Purkinje cell (primary cell): Measurements from ENCODE around the gene SLITRK4. TPM values are rescaled to one million over a fixed set of nuclear protein-coding genes. Genes with fewer than 3 reads are reported as not detected.

ENCODE experiments used
- polyA plus RNA-seq: library from polyadenylated mRNA; unstranded; fragments of >200 nt; fragmentation: Nextera tagmentation; gene quantifications from 2 replicates; pipeline ENCODE4 v1.2.1, GENCODE V29; 2014

The SLITRK4 gene
- polyA plus RNA-seq, result 0.36 and 12.7 TPM in 2 replicates

GRCh38 chrX:143635915-143636314 lies at the start of gene SLITRK4:
SLITRK4 (minus strand) TSS chrX:143636101; CDS start chrX:143631108, 4,993 bp downstream.

Other genes with a start within 250 kb of the SLITRK4 start
- not detected in 2 replicates for gene SPANXN3, start 118.6 kb downstream of the SLITRK4 start, polyA plus RNA-seq
- not detected in 2 replicates for gene SPANXN2, start 84.7 kb upstream of the SLITRK4 start, polyA plus RNA-seq
- not detected in 2 replicates for gene UBE2NL, start 248.0 kb upstream of the SLITRK4 start, polyA plus RNA-seq